Activated T-helper 9 cell treated with anti-CD3 and anti-CD28 coated beads, Interleukin-2, amount 50 U/mL, for 16 hours (primary cell): Measurements from ENCODE around the gene ADRB1.

Source experiments
- DNase-seq: peaks from one replicate; pipeline ENCODE4 v3.0.0-alpha.2; 2020; ENCODE audit warnings: low read depth

ADRB1 gene

GRCh38 chr10:114026189-114027040 lies 17.3 kb upstream of the ADRB1 start:
- no peak for DNase-seq

- DNase-seq = no peak
These were observed 16.6 kb upstream of the ADRB1 start for GRCh38 chr10:114027041-114027394.

DNA sequence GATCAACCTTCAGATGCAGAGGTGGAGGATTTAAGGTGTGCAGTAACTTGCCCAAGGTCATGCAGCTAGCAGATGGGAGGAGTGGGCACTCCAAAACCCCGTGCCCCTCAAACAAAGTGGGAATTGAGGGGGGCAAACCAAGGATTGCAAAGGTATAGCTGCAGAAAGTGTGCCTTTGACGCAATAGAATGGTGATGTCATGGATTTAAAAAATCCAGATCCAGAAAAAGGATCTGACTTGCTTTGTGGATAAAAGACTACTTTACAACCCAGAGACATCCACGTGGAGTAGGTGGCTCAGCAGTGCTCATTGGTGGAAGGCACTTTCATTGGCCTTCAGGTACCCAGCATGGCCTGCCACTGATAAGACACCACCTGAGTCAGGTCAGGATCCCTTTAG lies 15.7 kb upstream of the ADRB1 start:
- no peak for DNase-seq

DNA sequence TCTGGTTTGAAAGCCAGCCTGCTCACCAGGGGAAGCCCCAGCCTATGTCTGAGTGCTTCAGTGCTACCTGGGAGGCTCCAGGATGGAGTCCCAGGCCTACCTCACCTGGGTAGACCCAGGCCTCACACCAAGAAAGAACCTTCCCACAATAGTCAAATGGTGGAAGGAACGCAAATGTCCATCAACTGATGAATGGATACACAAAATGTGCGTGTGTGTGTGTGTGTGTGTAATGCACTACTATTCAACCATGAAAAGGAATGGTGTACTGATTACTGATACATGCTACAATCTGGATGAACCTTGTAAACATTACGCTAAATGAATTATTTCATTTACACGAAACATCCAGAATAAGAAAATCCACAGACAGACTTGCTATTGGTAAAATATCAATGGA lies 15.2 kb upstream of the ADRB1 start:
- DNase-seq = no peak

DNA sequence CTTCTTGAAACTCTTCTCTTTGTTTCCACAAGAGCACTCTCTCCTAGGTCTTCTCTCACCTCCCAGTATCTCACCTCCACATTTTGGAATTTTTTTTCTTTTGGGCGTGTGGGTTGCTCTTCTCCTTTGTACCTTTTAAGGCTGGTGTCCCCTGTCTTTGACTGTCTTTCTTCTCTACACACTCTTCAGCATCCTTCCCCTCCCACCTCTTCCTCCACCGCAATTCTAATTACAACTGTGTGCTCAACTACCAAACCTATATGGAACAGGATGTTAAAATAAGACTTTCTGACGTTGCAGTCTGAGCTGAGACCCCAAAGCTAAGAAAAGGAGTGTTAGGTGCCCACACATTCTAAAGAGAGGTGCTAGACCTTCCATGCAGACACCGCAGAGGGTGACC lies 14.0 kb upstream of the ADRB1 start:
- DNase-seq = no peak

DNA sequence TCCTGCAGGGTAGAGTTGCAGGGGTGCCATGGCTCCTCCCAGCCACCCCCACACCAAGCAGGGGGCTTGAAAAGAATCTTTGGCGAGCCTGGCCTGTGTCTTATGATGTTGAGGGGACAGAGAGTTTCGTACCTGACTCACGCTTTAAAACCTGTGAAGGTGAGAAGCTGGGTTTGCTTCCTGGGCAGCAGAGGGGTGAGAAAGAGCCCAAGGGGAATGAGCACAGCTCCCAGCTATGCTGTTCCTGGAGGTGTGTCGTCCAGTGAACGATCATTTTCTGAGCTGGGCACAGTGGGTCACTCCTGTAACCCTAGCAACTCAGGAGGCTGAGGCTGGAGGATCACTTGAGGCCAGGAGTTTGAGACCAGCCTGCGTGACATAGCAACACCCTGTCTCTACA lies 13.5 kb upstream of the ADRB1 start:
- DNase-seq = no peak

DNA sequence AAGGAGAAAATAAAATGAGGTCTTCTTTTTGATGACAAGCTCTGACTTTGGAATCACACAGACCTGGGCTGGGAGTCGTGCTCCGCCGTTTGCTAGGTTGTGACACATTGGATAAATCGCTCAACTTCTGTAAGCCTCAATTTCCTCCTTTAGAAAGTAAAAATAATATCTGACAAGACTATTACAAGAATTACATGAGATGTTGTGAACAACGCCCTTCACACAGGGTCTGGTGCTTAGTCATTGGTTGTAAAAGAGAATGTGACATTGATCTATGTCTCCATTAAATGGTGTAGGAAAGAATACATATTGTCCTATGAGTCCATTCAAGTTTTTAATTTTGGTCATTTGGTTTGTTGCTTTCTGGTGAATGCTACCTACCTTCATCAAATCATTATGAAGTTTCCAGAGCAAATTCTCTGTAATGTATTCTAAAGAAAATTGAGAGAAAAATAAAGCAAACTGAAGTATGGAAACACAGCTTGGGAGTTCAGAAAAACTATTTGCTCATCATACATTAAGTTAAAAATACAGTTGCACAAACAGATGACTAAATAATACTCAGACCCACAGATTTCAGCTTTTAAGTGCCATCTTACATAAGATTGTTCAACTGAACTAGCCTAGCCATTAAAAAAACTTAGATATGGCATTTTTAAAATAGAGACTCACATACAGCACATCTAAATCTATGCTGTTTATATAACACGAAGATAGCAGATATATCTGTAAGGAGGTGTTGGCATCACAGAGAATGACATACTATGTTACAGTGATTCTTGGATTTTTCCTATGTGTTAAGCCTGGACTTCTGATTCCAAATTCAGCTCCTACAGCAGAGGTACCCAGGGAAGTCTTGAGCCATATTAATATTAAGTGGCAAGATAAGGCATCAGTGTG lies 12.3 kb upstream of the ADRB1 start:
- no peak for DNase-seq

DNA sequence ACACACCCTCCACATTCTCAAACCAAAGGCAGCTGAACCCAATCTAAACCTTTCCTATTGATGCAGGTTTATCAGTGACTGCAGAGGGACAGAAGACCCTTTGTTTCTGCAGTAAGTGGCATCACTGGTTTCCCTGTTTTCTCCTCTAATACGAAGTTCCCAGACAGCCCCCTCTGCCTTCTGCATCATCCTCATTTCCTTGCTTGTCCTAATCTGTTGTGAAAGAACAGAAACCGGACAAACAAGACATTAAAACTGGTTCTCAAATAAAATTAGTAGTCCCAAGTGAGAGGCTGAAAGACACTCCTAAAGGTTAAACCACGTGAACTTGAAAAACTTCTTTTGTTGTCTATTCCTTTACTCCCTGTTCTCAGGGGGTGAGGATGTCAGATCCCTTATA lies 10.1 kb upstream of the ADRB1 start:
- DNase-seq = no peak

DNA sequence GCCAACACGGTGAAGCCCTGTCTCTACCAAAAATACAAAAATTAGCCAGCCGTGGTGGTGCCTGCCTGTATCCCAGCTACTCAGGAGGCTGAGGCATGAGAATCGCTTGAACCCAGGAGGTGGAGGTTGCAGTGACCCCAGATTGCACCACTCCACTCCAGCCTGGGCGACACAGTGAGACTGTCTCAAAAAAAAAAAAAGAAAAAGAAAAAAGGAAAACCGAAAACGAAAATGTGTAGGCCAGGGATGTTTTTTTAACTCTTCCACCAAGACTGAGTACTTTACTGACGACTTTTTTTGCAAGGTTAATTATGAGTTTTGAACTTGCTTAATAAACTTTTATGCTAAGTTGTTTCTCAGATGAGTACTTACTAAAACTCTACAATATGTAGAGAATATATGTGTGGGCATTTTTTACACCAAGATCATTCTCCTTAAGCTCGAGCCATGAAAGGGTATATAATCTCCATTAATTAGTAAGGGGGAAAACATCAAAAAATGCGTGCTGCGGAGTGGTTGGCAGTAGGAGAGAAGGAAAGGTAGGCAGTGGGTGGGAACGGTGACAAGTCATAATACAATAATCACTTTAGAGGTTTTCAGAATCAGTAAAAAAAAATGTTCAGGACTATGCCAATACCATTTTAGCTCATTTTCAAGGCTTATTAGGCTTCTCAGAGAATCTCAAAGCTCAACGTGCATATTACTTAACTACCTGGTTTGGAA lies 8.6 kb upstream of the ADRB1 start:
- DNase-seq = no peak

DNA sequence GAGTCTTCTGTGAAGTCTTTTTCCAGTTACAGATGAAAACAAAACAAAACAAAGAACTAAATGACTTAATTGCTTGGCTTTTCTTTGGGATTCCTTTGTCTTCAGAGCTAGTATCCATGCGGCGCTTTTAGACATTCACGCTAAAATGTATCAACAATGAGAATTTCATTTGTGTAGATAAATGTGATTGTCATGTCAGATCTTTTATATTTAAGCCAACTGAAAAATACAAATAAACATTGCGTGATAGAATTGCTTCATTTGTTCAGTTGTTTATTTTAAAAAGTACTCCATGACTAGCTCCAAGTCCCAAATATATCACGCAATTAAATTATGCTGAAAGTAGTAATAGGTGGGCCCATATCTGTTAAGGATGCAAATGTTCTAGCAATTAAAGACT lies 7.9 kb upstream of the ADRB1 start:
- no peak for DNase-seq

GRCh38 chr10:114038819-114039218 lies 4.8 kb upstream of the ADRB1 start:
- DNase-seq = no peak

GRCh38 chr10:114041166-114041565 lies 2.5 kb upstream of the ADRB1 start:
- no peak for DNase-seq

GRCh38 chr10:114042895-114043531 lies 653 bp upstream of the ADRB1 start:
- no peak for DNase-seq

DNA sequence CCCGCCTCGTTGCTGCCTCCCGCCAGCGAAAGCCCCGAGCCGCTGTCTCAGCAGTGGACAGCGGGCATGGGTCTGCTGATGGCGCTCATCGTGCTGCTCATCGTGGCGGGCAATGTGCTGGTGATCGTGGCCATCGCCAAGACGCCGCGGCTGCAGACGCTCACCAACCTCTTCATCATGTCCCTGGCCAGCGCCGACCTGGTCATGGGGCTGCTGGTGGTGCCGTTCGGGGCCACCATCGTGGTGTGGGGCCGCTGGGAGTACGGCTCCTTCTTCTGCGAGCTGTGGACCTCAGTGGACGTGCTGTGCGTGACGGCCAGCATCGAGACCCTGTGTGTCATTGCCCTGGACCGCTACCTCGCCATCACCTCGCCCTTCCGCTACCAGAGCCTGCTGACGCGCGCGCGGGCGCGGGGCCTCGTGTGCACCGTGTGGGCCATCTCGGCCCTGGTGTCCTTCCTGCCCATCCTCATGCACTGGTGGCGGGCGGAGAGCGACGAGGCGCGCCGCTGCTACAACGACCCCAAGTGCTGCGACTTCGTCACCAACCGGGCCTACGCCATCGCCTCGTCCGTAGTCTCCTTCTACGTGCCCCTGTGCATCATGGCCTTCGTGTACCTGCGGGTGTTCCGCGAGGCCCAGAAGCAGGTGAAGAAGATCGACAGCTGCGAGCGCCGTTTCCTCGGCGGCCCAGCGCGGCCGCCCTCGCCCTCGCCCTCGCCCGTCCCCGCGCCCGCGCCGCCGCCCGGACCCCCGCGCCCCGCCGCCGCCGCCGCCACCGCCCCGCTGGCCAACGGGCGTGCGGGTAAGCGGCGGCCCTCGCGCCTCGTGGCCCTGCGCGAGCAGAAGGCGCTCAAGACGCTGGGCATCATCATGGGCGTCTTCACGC lies 825 bp downstream of the ADRB1 start:
- no peak for DNase-seq

DNA sequence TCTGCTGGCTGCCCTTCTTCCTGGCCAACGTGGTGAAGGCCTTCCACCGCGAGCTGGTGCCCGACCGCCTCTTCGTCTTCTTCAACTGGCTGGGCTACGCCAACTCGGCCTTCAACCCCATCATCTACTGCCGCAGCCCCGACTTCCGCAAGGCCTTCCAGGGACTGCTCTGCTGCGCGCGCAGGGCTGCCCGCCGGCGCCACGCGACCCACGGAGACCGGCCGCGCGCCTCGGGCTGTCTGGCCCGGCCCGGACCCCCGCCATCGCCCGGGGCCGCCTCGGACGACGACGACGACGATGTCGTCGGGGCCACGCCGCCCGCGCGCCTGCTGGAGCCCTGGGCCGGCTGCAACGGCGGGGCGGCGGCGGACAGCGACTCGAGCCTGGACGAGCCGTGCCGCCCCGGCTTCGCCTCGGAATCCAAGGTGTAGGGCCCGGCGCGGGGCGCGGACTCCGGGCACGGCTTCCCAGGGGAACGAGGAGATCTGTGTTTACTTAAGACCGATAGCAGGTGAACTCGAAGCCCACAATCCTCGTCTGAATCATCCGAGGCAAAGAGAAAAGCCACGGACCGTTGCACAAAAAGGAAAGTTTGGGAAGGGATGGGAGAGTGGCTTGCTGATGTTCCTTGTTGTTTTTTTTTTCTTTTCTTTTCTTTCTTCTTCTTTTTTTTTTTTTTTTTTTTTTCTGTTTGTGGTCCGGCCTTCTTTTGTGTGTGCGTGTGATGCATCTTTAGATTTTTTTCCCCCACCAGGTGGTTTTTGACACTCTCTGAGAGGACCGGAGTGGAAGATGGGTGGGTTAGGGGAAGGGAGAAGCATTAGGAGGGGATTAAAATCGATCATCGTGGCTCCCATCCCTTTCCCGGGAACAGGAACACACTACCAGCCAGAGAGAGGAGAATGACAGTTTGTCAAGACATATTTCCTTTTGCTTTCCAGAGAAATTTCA lies 1.7 kb downstream of the ADRB1 start:
- no peak for DNase-seq

DNA sequence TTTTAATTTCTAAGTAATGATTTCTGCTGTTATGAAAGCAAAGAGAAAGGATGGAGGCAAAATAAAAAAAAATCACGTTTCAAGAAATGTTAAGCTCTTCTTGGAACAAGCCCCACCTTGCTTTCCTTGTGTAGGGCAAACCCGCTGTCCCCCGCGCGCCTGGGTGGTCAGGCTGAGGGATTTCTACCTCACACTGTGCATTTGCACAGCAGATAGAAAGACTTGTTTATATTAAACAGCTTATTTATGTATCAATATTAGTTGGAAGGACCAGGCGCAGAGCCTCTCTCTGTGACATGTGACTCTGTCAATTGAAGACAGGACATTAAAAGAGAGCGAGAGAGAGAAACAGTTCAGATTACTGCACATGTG lies 2.4 kb downstream of the ADRB1 start:
- DNase-seq = no peak

DNA sequence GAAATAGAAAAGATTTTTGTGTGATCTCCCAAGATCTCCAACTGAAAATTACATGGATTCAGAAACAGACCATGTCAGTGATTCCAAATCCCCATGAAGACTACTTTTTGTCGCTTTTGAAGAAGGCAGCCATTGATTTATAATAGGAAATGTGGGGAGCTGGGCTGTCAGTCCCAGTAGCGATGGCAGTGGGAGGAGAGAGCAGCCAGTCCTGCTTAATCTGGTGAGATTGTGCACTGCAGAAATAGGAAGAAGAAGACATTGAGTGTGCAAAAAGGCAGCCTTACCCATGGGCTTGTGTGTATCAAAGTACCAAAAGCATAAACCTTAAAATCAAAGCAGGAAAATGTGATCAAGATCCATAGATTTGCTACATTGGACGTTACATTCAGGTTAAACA lies 4.8 kb downstream of the ADRB1 start:
- DNase-seq = no peak

- no peak for DNase-seq
These were observed 8.0 kb downstream of the ADRB1 start for GRCh38 chr10:114051714-114052113.

- no peak for DNase-seq
These were observed 8.6 kb downstream of the ADRB1 start for GRCh38 chr10:114052255-114052654.

DNA sequence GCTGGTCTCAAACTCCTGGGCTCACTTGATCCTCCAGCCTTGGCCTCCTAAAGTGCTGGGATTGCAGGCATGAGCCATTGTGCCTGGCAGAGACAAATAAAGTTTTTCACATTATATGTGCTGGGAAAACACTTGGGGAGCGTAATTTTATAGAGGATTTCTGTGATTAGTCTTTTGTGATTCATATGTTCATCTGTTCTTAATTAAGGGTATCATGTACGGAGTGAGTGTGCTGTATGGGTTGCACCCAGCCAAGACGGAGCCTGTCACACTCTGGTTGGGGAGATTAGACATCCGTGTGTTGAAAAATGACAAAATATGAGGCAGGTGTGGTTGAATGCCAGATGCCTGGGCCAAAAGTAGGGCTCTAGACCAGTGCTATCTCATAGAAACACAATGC lies 10.3 kb downstream of the ADRB1 start:
- DNase-seq = no peak
